Left cardiac atrium (tissue), 4 donors: Measurements from ENCODE around the gene ASPG. TPM values are rescaled to one million over a fixed set of nuclear protein-coding genes. Genes with fewer than 3 reads are reported as not detected.

Experiments
- ATAC-seq, 2 donors: fragments of 200-7000 bp; cut with Tn5 transposase; one replicate each; pipeline ENCODE4 v1.9.1; 2020; ENCODE audit warnings: mild to moderate bottlenecking in 2 of 2, moderate library complexity in 2 of 2
- DNase-seq: peaks from one replicate; pipeline ENCODE4 v3.0.0-alpha.2; 2020
- intact Hi-C, 2 donors: fragments of 100-400 bp; cut with DNase I; formaldehyde crosslinking; loops; one replicate each; pipeline versions ENCODE4 v1.14.1 to v1.15.1; 2022 to 2023
- total RNA-seq, 2 donors: library from RNA; stranded (reverse); fragmentation: NEBNext Ultra II Directional; extraction: Animal tissue kit (Norgen Biotek cat#: 25700); gene quantifications; one replicate each; pipeline ENCODE4 v1.2.1, GENCODE V29; 2021
- donor health status: DM: no; HTN: yes; CAD: no.
- donor health status: DM: no; HTN: yes; CAD: no; lungs with severe emphysema.
- donor health status: DM: yes; HTN: yes; CAD: no.
- donor health status: Dilated cardiomyopathy.

Gene ASPG
- total RNA-seq, 2 donors from 2014 or later = 92.0 to 168 TPM

- ATAC-seq (no peak), DNase-seq (no peak)
- intact Hi-C loops = no loop called here
These were observed 41.3 kb downstream of the ASPG start for GRCh38 chr14:104126753-104127152.

GRCh38 chr14:104128981-104129380 lies 43.5 kb downstream of the ASPG start:
- DNase-seq (no peak), ATAC-seq (no peak)
- intact Hi-C loops = no loop called here

- no peak for DNase-seq
- ATAC-seq = no peak
- intact Hi-C loops = no loop called here
These were observed 44.1 kb downstream of the ASPG start for GRCh38 chr14:104129556-104129955.

- peak; percentile 66 for DNase-seq
- ATAC-seq = peak; percentile 70 to 83
- intact Hi-C loops = loop anchor here (1.0 to 5.0 kb wide), 3 partner anchors 53 to 511 kb away; no protein-coding TSS in a partner anchor
These were observed 45.6 kb downstream of the ASPG start for GRCh38 chr14:104130974-104131651.

- DNase-seq = peak; percentile 14
- intact Hi-C loops = loop anchor here (1.0 to 5.0 kb wide), 3 partner anchors 54 to 510 kb away; no protein-coding TSS in a partner anchor
- no peak for ATAC-seq
These were observed 46.6 kb downstream of the ASPG start for GRCh38 chr14:104131968-104132732.

- DNase-seq (peak; percentile 18), ATAC-seq (no peak)
- intact Hi-C loops = loop anchor here (5.0 kb wide), 2 partner anchors 56 to 509 kb away; no protein-coding TSS in a partner anchor
These were observed 47.5 kb downstream of the ASPG start for GRCh38 chr14:104132981-104133380.

- ATAC-seq (no peak), DNase-seq (peak; percentile 17)
- intact Hi-C loops = loop anchor here (5.0 kb wide), 2 partner anchors 56 to 509 kb away; no protein-coding TSS in a partner anchor
These were observed 48.0 kb downstream of the ASPG start for GRCh38 chr14:104133496-104133895.

GRCh38 chr14:104134061-104134965 lies 48.8 kb downstream of the ASPG start:
- intact Hi-C loops = loop anchor here (5.0 kb wide), 2 partner anchors 57 to 508 kb away; no protein-coding TSS in a partner anchor
- DNase-seq (peak; percentile 27), ATAC-seq (no peak)

- DNase-seq = peak; percentile 51
- ATAC-seq = no peak
- intact Hi-C loops = loop anchor here in 1 of 2 donors (5.0 kb wide), 1 partner anchor 427 kb away; no protein-coding TSS in a partner anchor
These were observed 49.8 kb downstream of the ASPG start for GRCh38 chr14:104135121-104135903.

GRCh38 chr14:104135904-104136471 lies 50.5 kb downstream of the ASPG start:
- DNase-seq = peak; percentile 40
- ATAC-seq = no peak
- intact Hi-C loops = loop anchor here (2.0 to 5.0 kb wide), 2 partner anchors 426 to 429 kb away; no protein-coding TSS in a partner anchor

- intact Hi-C loops = loop anchor here (2.0 to 5.0 kb wide), 2 partner anchors 426 to 428 kb away; no protein-coding TSS in a partner anchor
- no peak for ATAC-seq
- DNase-seq = peak; percentile 45
These were observed 51.2 kb downstream of the ASPG start for GRCh38 chr14:104136472-104137296.

GRCh38 chr14:104137297-104138097 lies 52.0 kb downstream of the ASPG start:
- peak; percentile 77 for DNase-seq
- ATAC-seq = peak; percentile 86 to 88
- intact Hi-C loops = loop anchor here (2.0 to 5.0 kb wide), 2 partner anchors 425 to 427 kb away; no protein-coding TSS in a partner anchor

GRCh38 chr14:104138098-104138717 lies 52.7 kb downstream of the ASPG start, which contains the start of gene KIF26A:
TSS of gene KIF26A (plus strand) at chr14:104138587. CDS start at chr14:104138723, 136 bp downstream.
- ATAC-seq = peak; percentile 54 to 74
- intact Hi-C loops = loop anchor here in 1 of 2 donors (5.0 kb wide), 1 partner anchor 424 kb away; no protein-coding TSS in a partner anchor
- peak; percentile 54 for DNase-seq

- ATAC-seq (no peak), DNase-seq (peak; percentile 28)
- intact Hi-C loops = loop anchor here in 1 of 2 donors (5.0 kb wide), 1 partner anchor 423 kb away; no protein-coding TSS in a partner anchor
These were observed 53.4 kb downstream of the ASPG start for GRCh38 chr14:104138718-104139459.
